ENCODE measurements around the gene ETV1. TPM values are rescaled to one million over a fixed set of nuclear protein-coding genes. Genes with fewer than 3 reads are reported as not detected.

Gene ETV1
- total and polyA plus RNA-seq, 2 of the 4 experiments (the other 2 are of a cell fraction) = 8.6 to 21.1 TPM

- H3K4me3 ChIP-seq (ENCODE audit: insufficient read depth, low read depth, low read length) = no peak overlapping the region
- H3K4me2 ChIP-seq (ENCODE audit: low read depth, low read length) = no peak overlapping the region
- 0 out of 4 replicates have a peak overlapping the region, but pooled peaks of 1 of the 2 experiments have one; percentile 33 for H4K8ac ChIP-seq (ENCODE audit: low read depth in 2 of 2, low read length in 2 of 2)
- peaks cover 0 to 10% of the 10 kb centered on the region in 2 experiments; a peak in 2 of 4 replicates for H3K79me1 ChIP-seq (ENCODE audit: low read depth in 1 of 2, low read length in 2 of 2)
- peak overlapping the region; percentile 90 for H3K23ac ChIP-seq (ENCODE audit: low read depth, low read length)
- dilution Hi-C loops (cut with HindIII; ENCODE audit: low sequenced_read_pairs, unreplicated experiment) = no loop called here
- H4K20me1 ChIP-seq (ENCODE audit: insufficient read depth, low read length) = no peaks in the 10 kb centered on the region
- no peak for ATAC-seq (ENCODE audit: low read depth)
- WGBS, 2 experiments (ENCODE audit: extremely low coverage in 2 of 2, insufficient read length in 1 of 2) = 20% methylated on average over 1 of the region's 2 CpGs; no CpG with 5 or more reads in 1 of the 2 experiments
- no peak overlapping the region for H2AK9ac ChIP-seq (replicated peaks; ENCODE audit: low read depth, low read length, poor library complexity)
- no peak overlapping the region for H3K56ac ChIP-seq (ENCODE audit: extremely low read depth, insufficient read depth, low read length)
- H3K27ac ChIP-seq (ENCODE audit: insufficient read depth, low read length) = no peak overlapping the region
- H3K36me3 ChIP-seq (ENCODE audit: control insufficient read depth, insufficient read depth, low read length) = no peaks in the 10 kb centered on the region
- TF ChIP-seq USF2 (IDR thresholded peaks at IDR 0.05; ENCODE audit: low read depth, low read length) = no peak
- no peak for TF ChIP-seq RCOR1 (IDR thresholded peaks at IDR 0.05; ENCODE audit: insufficient replicate concordance, low read length)
- TF ChIP-seq MXI1 (IDR thresholded peaks at IDR 0.05; ENCODE audit: borderline replicate concordance, low read depth, low read length) = no peak
- TF ChIP-seq CEBPB (IDR thresholded peaks at IDR 0.05; ENCODE audit: low read depth, low read length) = no peak
- no peak for TF ChIP-seq RFX5 (IDR thresholded peaks at IDR 0.05; ENCODE audit: low read depth, low read length)
- no peak for TF ChIP-seq NFE2L2 (IDR thresholded peaks at IDR 0.05; ENCODE audit: low read depth, low read length)
- TF ChIP-seq MAZ (IDR thresholded peaks at IDR 0.05; ENCODE audit: borderline replicate concordance, low read depth, low read length) = no peak
- TF ChIP-seq POLR2A (IDR thresholded peaks at IDR 0.05; ENCODE audit: low read depth, low read length) = no peak
- TF ChIP-seq BHLHE40 (IDR thresholded peaks at IDR 0.05; ENCODE audit: low read depth, low read length) = no peak
- TF ChIP-seq FOS (IDR thresholded peaks at IDR 0.05; ENCODE audit: low read depth, low read length) = no peak
- no peak overlapping the region for H2BK15ac ChIP-seq (ENCODE audit: low read depth, low read length)
- DNase-seq = no peak
- no peaks in the 10 kb centered on the region for H3K9me3 ChIP-seq (ENCODE audit: control insufficient read depth, insufficient read depth, low read length)
- H4K5ac ChIP-seq (ENCODE audit: low read depth, low read length) = no peak overlapping the region
- peaks cover 4% of the 10 kb centered on the region; the same call in 1 of the 2 replicates for H3K4me1 ChIP-seq (ENCODE audit: control insufficient read depth, insufficient read depth, low read length)
- H2AFZ ChIP-seq (replicated peaks; ENCODE audit: low read length, poor library complexity) = no peak overlapping the region
- H3K14ac ChIP-seq (replicated peaks; ENCODE audit: low read depth, low read length) = 0 out of 2 replicates have a peak overlapping the region, but pooled peaks have one; percentile 58
- H3K9me1 ChIP-seq (ENCODE audit: insufficient read depth, low read length) = no peaks in the 10 kb centered on the region
- no peak overlapping the region for H2BK20ac ChIP-seq (ENCODE audit: low read depth, low read length)
- intact Hi-C loops (cut with micrococcal nuclease) = loop anchor here (5.0 kb wide), 1 partner anchor 443 kb away; no protein-coding TSS in a partner anchor
- BruUV-seq (replicated peaks) = no TSS peak
- no peaks in the 10 kb centered on the region for H3K27me3 ChIP-seq (ENCODE audit: control insufficient read depth, insufficient read depth, low read length)
- H2AK5ac ChIP-seq (ENCODE audit: low read depth, low read length) = no peak overlapping the region
- CTCF ChIA-PET = interaction anchor here (0.7 kb wide), 1 partner anchor 450 kb away, joined by 3 read pairs; no protein-coding TSS in a partner anchor
- peak overlapping the region; percentile 59; the same call in 1 of the 2 replicates for H3K4ac ChIP-seq (ENCODE audit: low read depth, low read length)
- H2BK120ac ChIP-seq (ENCODE audit: low read depth, low read length) = no peak overlapping the region; the same call in 1 of the 2 replicates
- H2BK5ac ChIP-seq (ENCODE audit: low read depth, low read length, poor library complexity, severe bottlenecking) = no peak overlapping the region
- no peak overlapping the region for H3K18ac ChIP-seq (ENCODE audit: low read depth, low read length)
- no peak overlapping the region for H4K91ac ChIP-seq (ENCODE audit: insufficient read depth, low read depth, low read length)
- no peak overlapping the region for H3K9ac ChIP-seq (ENCODE audit: low read depth, low read length)
- POLR2A ChIA-PET (ENCODE audit: unreplicated experiment) = no interaction called here
- in situ Hi-C loops (cut with MboI; ENCODE audit: low sequenced_read_pairs) = loop anchor here (5.0 to 25.0 kb wide), 2 partner anchors 63 to 1323 kb away; no protein-coding TSS in a partner anchor
Measured at GRCh38 chr7:13984831-13985685, 4.4 kb downstream of the ETV1 start.
